ENCODE data around the gene LPGAT1.

- TF ChIP-seq CTCF (IDR thresholded peaks at IDR 0.05) (no peak), POLR2A (IDR thresholded peaks at IDR 0.05) (no peak)
These were observed 87.6 kb downstream of the LPGAT1 start for GRCh38 chr1:211742889-211743529.

All from body of pancreas (tissue), 4 donors.